ENCODE results near the gene JUN.
A peak's percentile ranks its signal among the peaks of the same experiment; 100 is the strongest.

JUN gene

DNA sequence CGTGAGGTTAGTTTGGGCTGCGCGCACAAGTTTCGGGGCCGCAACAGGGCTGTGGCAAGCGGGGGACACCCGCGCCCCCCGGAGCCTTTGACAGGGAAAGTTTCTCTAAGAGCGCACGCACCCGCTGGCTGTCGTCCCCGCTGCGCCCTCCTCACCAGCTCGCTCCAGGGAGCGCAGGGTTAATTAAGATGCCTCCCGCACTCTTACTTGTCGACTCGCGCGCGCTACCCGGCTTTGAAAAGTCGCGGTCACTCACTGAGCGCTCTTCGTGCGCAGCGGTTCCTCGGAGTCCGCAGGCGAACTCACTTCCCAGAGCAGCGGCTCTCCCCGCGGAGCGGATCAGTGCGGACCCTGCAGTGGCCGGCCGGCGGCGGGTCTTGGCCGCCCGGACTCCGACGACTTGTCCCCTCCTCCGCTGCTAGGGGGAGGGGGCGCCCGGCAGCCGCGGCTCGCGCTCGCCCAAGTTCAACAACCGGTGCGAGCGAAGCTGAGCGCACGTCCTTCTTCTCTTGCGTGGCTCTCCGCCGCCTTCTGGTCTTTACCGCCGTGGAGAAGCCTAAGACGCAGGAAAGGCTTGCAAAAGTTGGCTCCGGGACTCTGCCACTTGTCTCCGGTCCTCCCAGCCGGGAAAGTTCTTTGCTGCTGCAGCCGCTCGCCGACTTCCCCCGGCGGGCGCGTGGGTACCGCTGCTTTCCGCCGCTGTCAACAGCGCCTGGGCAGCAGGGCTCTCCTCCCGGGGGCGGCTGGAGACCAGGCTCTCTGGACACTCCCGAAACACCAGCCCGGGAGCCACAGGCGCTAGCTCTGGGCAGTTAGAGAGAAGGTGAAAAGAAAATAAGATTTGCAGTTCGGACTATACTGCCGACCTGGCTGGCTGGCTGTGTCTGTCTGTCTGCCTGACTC, 506 bp downstream of the JUN start:
- DNase-seq (ENCODE audit: low read depth): peak; percentile 13

GRCh38 chr1:58782178-58783089, 1.4 kb downstream of the JUN start:
- DNase-seq (ENCODE audit: low read depth): peak; percentile 36

GRCh38 chr1:58781541-58782177, 2.2 kb downstream of the JUN start:
- peak; percentile 17 for DNase-seq (ENCODE audit: low read depth)

GRCh38 chr1:58780836-58781452, 2.9 kb downstream of the JUN start:
- DNase-seq (ENCODE audit: low read depth): no peak

DNA sequence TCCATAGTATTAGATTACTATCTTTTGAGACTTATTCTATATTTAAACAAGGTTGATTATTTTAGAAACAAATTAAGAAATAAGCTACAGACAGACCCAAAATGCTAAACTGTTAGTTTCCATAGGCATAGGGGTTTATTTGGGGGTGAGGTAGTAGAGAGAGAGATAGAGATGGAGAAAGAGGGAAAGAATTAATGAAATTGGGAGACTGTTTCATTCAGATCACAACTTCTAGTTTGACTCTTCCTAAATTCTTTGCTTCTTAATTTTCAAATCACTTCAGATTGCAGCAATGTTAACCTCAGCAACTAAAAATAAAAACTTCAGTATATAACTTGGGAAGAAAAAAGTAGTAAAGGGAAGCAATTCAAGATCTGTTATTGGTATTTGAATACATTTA, 3.4 kb downstream of the JUN start:
- no peak for DNase-seq (ENCODE audit: low read depth)

GRCh38 chr1:58779801-58780382, 4.0 kb downstream of the JUN start:
- DNase-seq (ENCODE audit: low read depth): no peak

DNA sequence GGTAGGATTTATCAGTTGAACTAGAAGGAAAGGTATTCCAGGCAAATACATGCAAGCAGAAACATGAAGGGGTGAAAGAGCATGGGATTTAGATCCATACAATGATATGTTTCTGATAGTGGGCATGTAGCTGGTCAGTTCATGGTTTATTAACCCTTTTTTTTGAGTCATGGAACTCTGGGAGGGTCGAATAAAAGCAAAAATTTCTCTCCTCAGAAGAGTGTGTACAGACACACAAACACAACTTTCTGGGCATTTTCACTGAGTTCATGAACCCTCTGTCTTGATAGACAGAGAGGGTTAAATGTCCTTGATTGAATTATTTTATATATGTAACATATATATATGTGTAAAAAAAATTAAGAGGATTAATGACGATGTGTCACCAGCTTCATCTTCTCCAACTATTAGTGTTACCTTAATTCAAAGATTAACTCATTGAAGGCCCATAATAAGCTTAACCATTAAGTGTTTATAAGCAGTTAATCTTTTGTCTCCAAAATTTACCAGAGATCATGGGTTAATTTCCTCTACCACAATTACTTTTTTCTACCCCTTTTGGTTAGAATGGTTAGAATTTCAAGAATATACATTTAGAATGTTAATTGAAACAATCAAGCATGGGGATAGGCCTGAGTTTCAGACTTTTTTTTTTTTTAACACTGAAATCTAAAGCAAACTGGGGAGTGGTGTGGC, 4.6 kb downstream of the JUN start:
- DNase-seq (ENCODE audit: low read depth): no peak

DNA sequence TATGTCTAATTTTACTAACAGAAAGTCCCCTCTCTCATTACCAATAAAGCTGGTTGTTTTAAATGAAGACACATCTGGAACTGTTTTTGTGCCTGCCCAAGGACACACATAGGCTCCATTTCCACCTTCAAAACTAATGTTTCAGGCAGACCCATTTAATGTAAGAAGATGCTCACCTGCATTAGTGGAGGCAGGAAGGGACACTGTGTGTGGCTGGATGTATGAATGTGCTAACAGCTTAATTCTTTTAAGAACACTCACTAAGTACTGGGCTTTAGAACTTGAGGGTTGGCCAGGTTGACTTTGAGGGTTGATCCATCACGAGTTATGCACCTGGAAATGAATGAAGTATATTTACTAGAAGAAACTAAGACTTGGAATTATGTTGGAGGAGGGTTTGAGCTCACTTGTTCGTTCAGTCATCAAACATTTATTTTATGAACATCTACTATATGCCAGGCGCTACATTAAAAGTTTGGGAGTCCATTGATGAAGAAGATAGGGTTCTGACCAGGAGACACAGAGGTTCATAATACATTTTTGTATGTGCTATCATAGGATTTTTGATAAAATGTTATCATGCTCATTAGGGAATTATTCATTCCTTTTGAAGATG, 5.4 kb downstream of the JUN start:
- no peak for DNase-seq (ENCODE audit: low read depth)

DNA sequence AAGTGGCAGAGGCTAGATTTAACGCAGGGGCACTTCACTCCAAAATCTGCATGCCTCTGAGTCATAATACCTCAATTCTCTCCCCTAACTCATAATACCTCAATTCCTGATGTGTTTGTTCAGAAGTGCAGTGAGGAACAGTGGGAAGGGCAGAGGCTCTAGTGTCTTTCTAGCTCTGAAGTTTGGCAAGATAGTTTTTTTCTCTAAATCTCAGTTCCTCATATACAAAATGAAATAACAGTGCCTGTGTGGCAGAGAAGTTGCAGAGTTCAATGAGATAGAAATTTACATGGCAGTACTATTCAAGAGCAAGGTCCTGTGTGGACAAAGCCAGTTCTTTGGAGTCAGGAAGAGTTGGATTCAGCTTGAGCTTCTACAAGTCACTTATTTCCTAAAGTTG, 9.8 kb downstream of the JUN start:
- DNase-seq (ENCODE audit: low read depth): no peak

DNA sequence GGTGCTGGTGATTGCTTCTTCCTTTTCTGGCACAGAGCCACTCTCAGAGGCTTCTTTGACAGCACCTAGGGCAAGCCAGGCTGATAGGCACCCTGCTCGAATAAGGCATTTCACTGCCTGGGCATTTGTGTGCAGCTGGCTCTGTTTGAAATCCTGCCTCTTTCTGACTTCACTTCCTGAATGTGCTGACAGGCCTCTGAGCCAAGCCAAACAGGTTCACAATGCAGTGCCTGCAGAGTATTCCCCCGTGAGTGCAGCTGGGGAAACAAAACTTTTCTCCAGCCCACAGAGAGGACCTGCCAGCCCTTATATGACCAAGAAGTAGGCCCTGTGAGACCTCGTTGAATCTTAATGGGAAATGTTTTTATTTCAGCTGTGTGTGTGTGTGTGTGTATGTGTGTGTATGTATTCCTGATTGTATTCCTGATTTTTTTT, 10.4 kb downstream of the JUN start:
- no peak for DNase-seq (ENCODE audit: low read depth)

DNA sequence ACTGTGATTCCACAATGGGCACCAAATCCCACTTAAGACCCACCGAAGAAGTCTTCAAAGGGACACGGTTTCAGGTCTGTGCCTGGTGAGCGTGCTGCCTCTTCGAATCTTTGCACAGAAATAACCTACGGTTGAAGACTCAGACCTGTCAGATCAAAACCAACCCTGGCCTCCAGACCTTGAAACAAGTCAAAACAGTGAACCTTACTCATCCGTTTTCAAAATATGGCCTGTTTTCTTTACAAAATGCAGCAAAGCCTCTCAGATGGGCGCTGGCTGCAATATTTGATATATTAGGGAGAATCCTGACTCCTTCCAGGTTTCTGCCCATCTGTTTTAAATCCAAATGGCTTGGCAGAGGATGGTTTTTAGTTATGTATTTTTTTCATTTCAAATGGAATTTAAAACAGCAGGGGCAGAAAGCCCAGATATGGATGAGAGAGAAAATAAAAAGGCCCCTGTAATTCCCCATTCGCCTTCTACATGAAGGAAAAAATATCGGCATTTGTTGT, 14.0 kb downstream of the JUN start:
- no peak for DNase-seq (ENCODE audit: low read depth)

DNA sequence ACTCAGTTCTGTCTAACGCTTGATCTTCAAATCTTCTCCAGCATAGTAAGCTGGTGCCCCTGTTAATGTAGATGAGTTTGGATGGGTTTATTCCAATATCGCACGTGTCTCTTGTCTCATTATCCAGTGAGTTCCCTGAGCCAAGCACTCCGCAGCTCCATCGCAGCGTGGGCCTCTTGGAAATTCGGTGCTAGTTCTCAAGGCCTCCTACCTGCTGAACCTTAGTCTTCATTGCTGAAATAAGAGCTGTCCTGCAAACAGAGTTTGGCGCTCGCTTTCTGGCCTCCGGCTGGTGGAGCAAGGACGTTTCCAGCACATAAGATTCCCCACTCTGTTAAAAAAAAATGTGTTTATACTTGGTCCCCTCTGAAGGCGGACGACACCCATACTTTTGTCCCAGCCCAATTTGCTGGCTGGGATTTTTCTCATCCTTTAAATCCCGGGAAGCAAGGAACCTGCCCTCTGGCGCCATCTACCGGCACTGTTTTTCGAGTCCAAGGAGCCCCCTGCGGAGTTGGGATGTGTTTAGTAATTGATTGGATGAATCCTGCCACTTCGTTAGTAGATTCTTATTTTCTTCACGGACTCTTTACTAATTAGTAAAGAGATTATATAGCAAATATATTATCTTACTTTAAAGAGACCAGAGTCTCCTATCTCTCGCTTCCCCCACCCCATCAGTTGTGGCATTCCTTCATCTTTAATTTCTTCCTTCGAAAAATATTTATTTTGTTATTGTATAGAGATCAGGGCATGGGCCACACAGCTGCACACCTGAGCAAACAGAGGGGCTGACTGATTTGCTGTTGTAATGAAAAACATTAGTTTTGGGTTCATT, 14.7 kb downstream of the JUN start:
- DNase-seq (ENCODE audit: low read depth): no peak

DNA sequence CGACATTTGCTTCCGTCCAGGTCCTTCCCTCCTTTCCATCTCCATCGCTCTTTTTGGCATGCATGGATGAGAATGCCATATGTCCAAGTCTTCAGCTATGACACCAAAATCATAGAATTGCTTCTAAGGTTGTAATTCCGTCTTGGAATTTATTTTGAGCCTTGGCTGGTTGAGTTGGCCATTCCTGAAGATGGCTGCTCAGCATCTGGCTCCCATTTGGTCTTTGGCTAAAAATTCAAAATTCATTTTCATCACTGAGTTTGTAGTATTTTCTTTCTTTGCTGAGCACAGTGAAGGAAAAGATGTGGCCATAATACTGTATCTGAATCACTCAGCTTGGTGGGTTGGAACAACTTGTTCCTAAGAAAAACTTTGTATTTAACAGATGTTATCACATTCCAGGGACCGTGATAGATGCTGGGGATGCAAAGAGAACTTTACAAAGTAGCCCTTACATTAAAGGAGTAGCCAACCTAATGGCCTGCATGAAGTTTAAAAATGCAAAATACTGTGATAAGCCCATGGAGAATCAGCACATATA, 15.6 kb downstream of the JUN start:
- DNase-seq (ENCODE audit: low read depth): no peak

- DNase-seq (ENCODE audit: low read depth): no peak
Measured at GRCh38 chr1:58767143-58767542, 16.7 kb downstream of the JUN start.

GRCh38 chr1:58765441-58765840, 18.4 kb downstream of the JUN start:
- no peak for DNase-seq (ENCODE audit: low read depth)

GRCh38 chr1:58765006-58765405, 18.8 kb downstream of the JUN start:
- DNase-seq (ENCODE audit: low read depth): no peak

- no peak for DNase-seq (ENCODE audit: low read depth)
Measured at GRCh38 chr1:58764294-58764978, 19.4 kb downstream of the JUN start.

- no peak for DNase-seq (ENCODE audit: low read depth)
Measured at GRCh38 chr1:58763214-58763613, 20.6 kb downstream of the JUN start.

- no peak for DNase-seq (ENCODE audit: low read depth)
Measured at GRCh38 chr1:58762806-58763205, 21.0 kb downstream of the JUN start.

Measured in stimulated activated CD4-positive, alpha-beta T cell treated with anti-CD3 and anti-CD28 coated beads, Interleukin-2, amount 100 ng/mL, for 4 hours (primary cell).